ENCODE results near the gene HERPUD1. TPM values are rescaled to one million over a fixed set of nuclear protein-coding genes. Genes with fewer than 3 reads are reported as not detected.

Gene HERPUD1
- total and polyA plus RNA-seq, 8 donors: 78.2 to 298 (median 203) TPM

- H3K27ac ChIP-seq: no peak overlapping the region
- DNase-seq: no peak
- 84 to 95% methylated on average over 7 of the region's 7 CpGs for WGBS, 2 donors
- intact Hi-C loops (cut with DNase I): no loop called here
- H3K4me3 ChIP-seq: no peak overlapping the region
- no peak for TF ChIP-seq CTCF (IDR thresholded peaks at IDR 0.05)
- H3K36me3 ChIP-seq: no peaks in the 10 kb centered on the region
- ATAC-seq: no peak
- H3K9me3 ChIP-seq: no peaks in the 10 kb centered on the region
- H3K4me1 ChIP-seq: peaks cover 14 to 29% (median 29%) of the 10 kb centered on the region in 3 donors
- no peaks in the 10 kb centered on the region for H3K27me3 ChIP-seq
- FAIRE-seq: no peak
Measured at GRCh38 chr16:56914896-56915295, 17.0 kb upstream of the HERPUD1 start.

GRCh38 chr16:56915336-56916119, 16.4 kb upstream of the HERPUD1 start:
- ATAC-seq (no peak), DNase-seq (no peak), FAIRE-seq (no peak)
- H3K27ac ChIP-seq: peak overlapping the region in 1 of 4 donors; percentile 82
- no peaks in the 10 kb centered on the region for H3K9me3 ChIP-seq
- TF ChIP-seq CTCF (IDR thresholded peaks at IDR 0.05): no peak
- intact Hi-C loops (cut with DNase I): no loop called here
- 51 to 53% methylated on average over 13 of the region's 13 CpGs for WGBS, 2 donors
- no peaks in the 10 kb centered on the region for H3K27me3 ChIP-seq
- peaks cover 21 to 34% (median 31%) of the 10 kb centered on the region in 3 donors for H3K4me1 ChIP-seq
- H3K4me3 ChIP-seq: no peak overlapping the region
- no peaks in the 10 kb centered on the region for H3K36me3 ChIP-seq

- Histone ChIP-seq H3K36me3 (no peaks in the 10 kb centered on the region), H3K4me1 (peaks cover 22 to 38% (median 34%) of the 10 kb centered on the region in 3 donors), H3K9me3 (no peaks in the 10 kb centered on the region), H3K27me3 (no peaks in the 10 kb centered on the region), H3K4me3 (peak overlapping the region in 1 of 4 donors; percentile 29), H3K27ac (peak overlapping the region in 3 of 4 donors; percentile 28 to 82 (median 75))
- DNase-seq (no peak), ATAC-seq (peak in 2 of 4 donors; percentile 0 to 1), FAIRE-seq (no peak)
- WGBS, 2 donors: 35 to 56% methylated on average over 5 of the region's 5 CpGs
- no peak for TF ChIP-seq CTCF (IDR thresholded peaks at IDR 0.05)
- intact Hi-C loops (cut with DNase I): no loop called here
Measured at GRCh38 chr16:56916571-56917403, 15.2 kb upstream of the HERPUD1 start.

- Histone ChIP-seq H3K27me3 (no peaks in the 10 kb centered on the region), H3K27ac (peak overlapping the region; percentile 58 to 82 (median 74)), H3K4me1 (peaks cover 26 to 49% (median 34%) of the 10 kb centered on the region in 3 donors), H3K36me3 (no peaks in the 10 kb centered on the region), H3K4me3 (peak overlapping the region in 3 of 4 donors; percentile 2 to 29 (median 21)), H3K9me3 (no peaks in the 10 kb centered on the region)
- FAIRE-seq: no peak
- WGBS, 2 donors: 40 to 69% methylated on average over 12 of the region's 12 CpGs
- peak in 1 of 4 donors; percentile 13 for ATAC-seq
- DNase-seq: no peak
- intact Hi-C loops (cut with DNase I): no loop called here
- no peak for TF ChIP-seq CTCF (IDR thresholded peaks at IDR 0.05)
Measured at GRCh38 chr16:56918467-56919012, 13.4 kb upstream of the HERPUD1 start.
